HG03521 (cell line): ENCODE measurements around the gene HMOX1.
"Not testable (repeated sequence)": the region's sequence is repeated elsewhere in the genome, so short reads cannot be mapped to it uniquely, and the experiment has no call there.

Experiments used
- ATAC-seq: cut with Tn5 transposase; IDR thresholded peaks from one replicate; pipeline ENCODE4 v1.9.1; 2021; ENCODE audit warnings: mild to moderate bottlenecking, moderate library complexity; ENCODE audit not compliant: unreplicated experiment

The HMOX1 gene

GRCh38 chr22:35431483-35432227, 50.8 kb downstream of the HMOX1 start:
- no peak for ATAC-seq

DNA sequence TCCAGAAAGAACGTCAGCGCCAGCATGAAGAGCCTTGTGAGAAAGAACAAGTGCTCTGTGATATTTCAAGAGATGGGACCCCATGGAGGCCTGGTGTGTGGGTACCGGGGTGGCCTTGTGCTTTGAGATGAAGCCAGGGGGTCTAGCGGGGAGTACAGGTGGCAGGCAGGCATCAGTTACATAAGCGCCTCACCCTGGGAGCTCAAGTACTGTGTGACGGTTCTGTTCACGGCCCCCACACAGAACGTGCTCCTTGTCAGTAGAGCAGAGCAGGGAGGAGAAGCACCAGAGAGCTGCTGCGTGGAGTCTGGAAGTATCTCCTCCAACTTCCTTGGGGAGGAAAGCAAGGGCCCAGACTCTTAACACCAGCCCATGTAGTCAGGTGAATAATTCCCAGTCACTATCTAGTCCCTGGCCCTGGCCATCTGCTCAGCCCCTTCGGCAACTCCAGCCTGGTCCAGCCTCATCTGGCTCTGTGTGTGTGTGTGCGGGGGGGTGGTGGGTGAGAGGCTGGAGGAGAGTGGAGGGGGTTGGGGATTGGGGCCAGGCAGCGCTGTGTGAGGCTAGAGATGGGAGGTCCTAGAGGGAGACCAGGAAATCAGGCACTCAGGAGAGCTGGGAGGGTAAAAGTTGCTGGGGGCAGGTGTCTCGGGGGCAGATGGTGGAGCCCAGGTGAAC, 51.5 kb downstream of the HMOX1 start:
- no peak for ATAC-seq

DNA sequence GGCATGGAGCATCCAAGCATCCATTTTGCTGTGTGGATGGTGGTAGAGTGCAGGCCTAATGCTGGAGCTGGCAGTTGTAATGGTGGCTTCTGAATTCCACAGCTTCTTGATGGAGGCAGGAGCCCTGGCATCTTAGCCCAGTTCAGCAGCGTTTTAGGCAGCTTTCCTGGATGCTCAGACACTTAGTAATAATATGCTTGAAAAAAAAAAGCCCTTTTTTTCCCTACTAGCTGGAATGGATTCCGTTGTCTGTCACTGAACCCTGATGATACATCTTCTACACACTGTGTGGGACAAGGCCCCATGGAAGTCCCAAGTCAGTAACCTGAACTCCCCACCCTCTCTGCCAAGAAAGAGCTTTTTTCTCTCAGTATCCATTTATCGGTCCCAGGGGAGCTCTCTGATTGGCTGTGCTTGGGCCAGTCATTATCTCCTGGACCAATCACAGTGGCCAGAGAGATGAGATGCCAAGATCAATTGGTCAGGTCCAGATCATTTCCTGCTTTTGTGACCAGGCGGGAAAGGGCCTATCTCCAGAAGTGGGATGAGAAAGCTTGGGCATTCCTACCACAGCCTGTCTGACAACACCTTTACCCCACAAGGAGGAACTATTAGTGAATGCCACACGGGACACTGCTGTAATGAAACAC, 53.3 kb downstream of the HMOX1 start:
- no peak for ATAC-seq

- no peak for ATAC-seq
These were observed 54.4 kb downstream of the HMOX1 start for GRCh38 chr22:35435201-35435740.

DNA sequence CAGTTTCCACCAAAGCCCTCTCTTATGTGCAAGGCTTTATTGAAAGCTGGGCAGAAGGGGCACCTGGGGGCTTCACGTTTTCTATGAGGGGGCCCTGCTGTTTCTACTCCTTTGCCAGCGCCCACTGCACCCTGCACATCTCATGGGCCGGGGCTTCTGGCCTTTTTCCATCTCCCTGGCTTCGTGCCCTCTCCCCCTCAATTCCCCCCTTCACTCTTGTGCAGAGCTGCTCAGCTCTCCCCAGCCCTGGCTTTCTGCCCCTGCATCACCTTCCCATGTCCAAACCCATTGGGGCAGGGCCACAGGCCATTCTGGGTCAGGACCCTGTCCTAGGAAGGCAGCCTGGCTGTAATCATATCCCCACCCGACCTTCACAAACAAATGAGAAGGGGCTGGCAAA, 55.5 kb downstream of the HMOX1 start:
- ATAC-seq = no peak

DNA sequence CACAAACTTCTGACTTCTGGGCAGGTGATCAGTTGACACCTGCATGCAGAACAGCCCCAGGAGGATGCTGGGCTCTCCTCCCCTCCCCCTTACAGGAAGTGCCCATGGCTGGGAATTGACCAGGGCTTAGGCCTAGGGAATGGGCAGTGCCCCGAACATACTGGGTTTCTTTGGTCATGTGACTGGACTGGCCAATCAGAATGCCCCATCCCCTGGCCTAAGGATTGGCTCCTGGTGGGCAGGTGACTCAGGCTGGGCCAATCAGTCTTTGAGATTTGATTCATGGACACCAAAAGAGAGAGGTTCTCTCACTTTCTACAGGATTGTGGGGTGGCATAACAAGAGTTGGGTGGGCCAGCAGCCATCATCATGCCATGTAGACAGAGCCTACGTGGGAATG, 56.2 kb downstream of the HMOX1 start:
- ATAC-seq = no peak

DNA sequence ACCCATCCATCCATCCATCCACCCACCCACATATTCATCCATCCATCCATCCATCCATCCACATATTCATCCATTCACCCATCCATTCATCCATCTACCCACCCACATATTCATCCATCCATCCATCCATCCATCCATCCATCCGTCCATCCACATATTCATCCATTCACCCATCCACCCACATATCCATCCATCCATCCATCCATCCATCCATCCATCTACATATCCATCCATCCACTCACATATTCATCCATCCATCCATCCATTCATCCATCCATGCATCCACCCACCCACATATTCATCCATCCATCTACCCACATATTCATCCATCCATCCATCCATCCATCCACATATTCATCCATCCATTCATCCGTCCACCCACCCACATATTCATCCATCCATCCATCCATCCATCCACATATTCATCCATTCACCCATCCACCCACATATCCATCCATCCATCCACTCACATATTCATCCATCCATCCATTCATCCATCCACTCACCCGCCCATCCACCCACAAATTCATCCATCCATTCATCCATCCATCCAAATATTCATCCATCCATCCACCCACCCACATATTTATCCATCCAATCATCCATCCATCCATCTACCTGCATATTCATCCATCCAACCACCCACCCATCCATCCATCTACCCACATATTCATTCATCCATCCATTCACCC, 57.9 kb downstream of the HMOX1 start:
- not testable (repeated sequence) for ATAC-seq

GRCh38 chr22:35439365-35439717, 58.4 kb downstream of the HMOX1 start:
- ATAC-seq = no peak

- ATAC-seq = no peak
These were observed 59.2 kb downstream of the HMOX1 start for GRCh38 chr22:35440129-35440528.

- ATAC-seq = no peak
These were observed 60.7 kb downstream of the HMOX1 start for GRCh38 chr22:35441489-35442100.

DNA sequence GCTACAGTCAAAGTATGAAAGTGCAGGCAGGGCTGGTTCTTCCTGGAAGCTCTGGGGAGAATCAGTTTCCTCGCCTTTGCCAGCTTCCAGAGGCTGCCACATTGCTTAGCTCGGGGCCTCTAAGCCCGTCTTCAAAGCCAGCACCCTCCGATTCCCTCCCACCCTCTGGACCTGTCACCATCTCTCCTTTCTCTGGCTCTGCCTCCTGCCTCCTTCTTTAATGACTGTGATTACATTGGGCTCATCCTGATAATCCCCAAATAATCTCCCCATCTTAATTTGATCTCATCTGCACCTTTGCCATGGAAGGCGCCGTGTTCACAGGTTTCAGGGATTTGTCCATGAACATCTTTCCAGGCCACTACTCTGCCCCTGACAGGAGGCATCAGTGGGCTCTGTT, 61.6 kb downstream of the HMOX1 start:
- no peak for ATAC-seq

GRCh38 chr22:35443338-35443737, 62.4 kb downstream of the HMOX1 start:
- no peak for ATAC-seq
